ENCODE measurements around the gene KLK8.

KLK8 gene

GRCh38 chr19:51001515-51001914 lies at the start of gene KLK8:
Gene KLK8, minus strand, starts transcription at chr19:51001604. Its CDS starts 437 bp downstream, at chr19:51001167.
- peaks cover 45% of the 10 kb centered on the region for H3K27me3 Mint-ChIP-seq
- DNase-seq (no peak), ATAC-seq (no peak)
- no peaks in the 10 kb centered on the region for H3K36me3 Mint-ChIP-seq (ENCODE audit: low read depth)
- no peaks in the 10 kb centered on the region for H3K9me3 Mint-ChIP-seq
- no peak within 1 kb of the TSS for H3K4me3 Mint-ChIP-seq
- no peak within 1 kb of the TSS for H3K27ac Mint-ChIP-seq
- no peaks in the 10 kb centered on the region for H3K4me1 Mint-ChIP-seq

- Mint-ChIP-seq H3K4me3 (no peak overlapping the region), H3K4me1 (no peaks in the 10 kb centered on the region), H3K27ac (no peak overlapping the region), H3K27me3 (peaks cover 31% of the 10 kb centered on the region), H3K9me3 (no peaks in the 10 kb centered on the region), H3K36me3 (ENCODE audit: low read depth) (no peaks in the 10 kb centered on the region)
- ATAC-seq, result no peak
- no peak for DNase-seq
These were observed 45.6 kb upstream of the KLK8 start for GRCh38 chr19:51047031-51047335.

GRCh38 chr19:51044327-51044726 lies 42.9 kb upstream of the KLK8 start:
- DNase-seq (no peak), ATAC-seq (no peak)
- H3K27me3 Mint-ChIP-seq, result peaks cover 21% of the 10 kb centered on the region
- no peaks in the 10 kb centered on the region for H3K4me1 Mint-ChIP-seq
- H3K27ac Mint-ChIP-seq, result no peak overlapping the region
- H3K36me3 Mint-ChIP-seq (ENCODE audit: low read depth), result no peaks in the 10 kb centered on the region
- H3K9me3 Mint-ChIP-seq, result no peaks in the 10 kb centered on the region
- no peak overlapping the region for H3K4me3 Mint-ChIP-seq

- H3K36me3 Mint-ChIP-seq (ENCODE audit: low read depth), result no peaks in the 10 kb centered on the region
- no peak overlapping the region for H3K4me3 Mint-ChIP-seq
- H3K27me3 Mint-ChIP-seq, result peaks cover 16% of the 10 kb centered on the region
- no peaks in the 10 kb centered on the region for H3K4me1 Mint-ChIP-seq
- DNase-seq (no peak), ATAC-seq (no peak)
- no peak overlapping the region for H3K27ac Mint-ChIP-seq
- H3K9me3 Mint-ChIP-seq, result no peaks in the 10 kb centered on the region
These were observed 42.1 kb upstream of the KLK8 start for GRCh38 chr19:51043497-51043896.

- H3K27ac Mint-ChIP-seq, result no peak overlapping the region
- peaks cover 4% of the 10 kb centered on the region for H3K27me3 Mint-ChIP-seq
- no peak overlapping the region for H3K4me3 Mint-ChIP-seq
- H3K9me3 Mint-ChIP-seq, result no peaks in the 10 kb centered on the region
- DNase-seq, result no peak
- no peak for ATAC-seq
- no peaks in the 10 kb centered on the region for H3K36me3 Mint-ChIP-seq (ENCODE audit: low read depth)
- no peaks in the 10 kb centered on the region for H3K4me1 Mint-ChIP-seq
These were observed 38.7 kb upstream of the KLK8 start for GRCh38 chr19:51040151-51040550.

GRCh38 chr19:51036519-51036918 lies 35.1 kb upstream of the KLK8 start:
- no peak for DNase-seq
- Mint-ChIP-seq H3K4me3 (no peak overlapping the region), H3K4me1 (no peaks in the 10 kb centered on the region), H3K27me3 (peaks cover 11% of the 10 kb centered on the region), H3K36me3 (ENCODE audit: low read depth) (no peaks in the 10 kb centered on the region), H3K27ac (no peak overlapping the region), H3K9me3 (no peaks in the 10 kb centered on the region)
- no peak for ATAC-seq

GRCh38 chr19:51034704-51035103 lies 33.3 kb upstream of the KLK8 start, which contains the start of gene KLK12:
Gene KLK12, minus strand, starts transcription at chr19:51035002. Its CDS starts 381 bp downstream, at chr19:51034621.
- ATAC-seq (no peak), DNase-seq (no peak)
- no peaks in the 10 kb centered on the region for H3K4me1 Mint-ChIP-seq
- no peak within 1 kb of the TSS for H3K27ac Mint-ChIP-seq
- H3K36me3 Mint-ChIP-seq (ENCODE audit: low read depth), result no peaks in the 10 kb centered on the region
- no peaks in the 10 kb centered on the region for H3K9me3 Mint-ChIP-seq
- peaks cover 20% of the 10 kb centered on the region for H3K27me3 Mint-ChIP-seq
- H3K4me3 Mint-ChIP-seq, result no peak within 1 kb of the TSS

- Mint-ChIP-seq H3K4me3 (no peak overlapping the region), H3K27ac (no peak overlapping the region), H3K4me1 (no peaks in the 10 kb centered on the region), H3K36me3 (ENCODE audit: low read depth) (no peaks in the 10 kb centered on the region), H3K27me3 (peaks cover 27% of the 10 kb centered on the region), H3K9me3 (no peaks in the 10 kb centered on the region)
- ATAC-seq (no peak), DNase-seq (no peak)
These were observed 30.4 kb upstream of the KLK8 start for GRCh38 chr19:51031880-51032225.

- no peaks in the 10 kb centered on the region for H3K9me3 Mint-ChIP-seq
- no peaks in the 10 kb centered on the region for H3K36me3 Mint-ChIP-seq (ENCODE audit: low read depth)
- ATAC-seq, result no peak
- no peak overlapping the region for H3K27ac Mint-ChIP-seq
- no peaks in the 10 kb centered on the region for H3K4me1 Mint-ChIP-seq
- H3K27me3 Mint-ChIP-seq, result peaks cover 30% of the 10 kb centered on the region
- DNase-seq, result no peak
- H3K4me3 Mint-ChIP-seq, result no peak overlapping the region
These were observed 29.9 kb upstream of the KLK8 start for GRCh38 chr19:51031220-51031879.

GRCh38 chr19:51030631-51031030 lies 29.2 kb upstream of the KLK8 start:
- Mint-ChIP-seq H3K9me3 (no peaks in the 10 kb centered on the region), H3K4me1 (no peaks in the 10 kb centered on the region), H3K36me3 (ENCODE audit: low read depth) (no peaks in the 10 kb centered on the region), H3K27me3 (peaks cover 30% of the 10 kb centered on the region), H3K4me3 (no peak overlapping the region), H3K27ac (no peak overlapping the region)
- DNase-seq (no peak), ATAC-seq (no peak)

- no peaks in the 10 kb centered on the region for H3K4me1 Mint-ChIP-seq
- ATAC-seq, result no peak
- H3K36me3 Mint-ChIP-seq (ENCODE audit: low read depth), result no peaks in the 10 kb centered on the region
- no peaks in the 10 kb centered on the region for H3K9me3 Mint-ChIP-seq
- no peak overlapping the region for H3K4me3 Mint-ChIP-seq
- H3K27ac Mint-ChIP-seq, result no peak overlapping the region
- DNase-seq, result no peak
- H3K27me3 Mint-ChIP-seq, result peaks cover 33% of the 10 kb centered on the region
These were observed 28.3 kb upstream of the KLK8 start for GRCh38 chr19:51029718-51030117.

GRCh38 chr19:51027873-51028272 lies 26.5 kb upstream of the KLK8 start:
- H3K4me3 Mint-ChIP-seq, result no peak overlapping the region
- H3K27me3 Mint-ChIP-seq, result peaks cover 35% of the 10 kb centered on the region
- DNase-seq (no peak), ATAC-seq (no peak)
- H3K4me1 Mint-ChIP-seq, result no peaks in the 10 kb centered on the region
- no peak overlapping the region for H3K27ac Mint-ChIP-seq
- no peaks in the 10 kb centered on the region for H3K9me3 Mint-ChIP-seq
- no peaks in the 10 kb centered on the region for H3K36me3 Mint-ChIP-seq (ENCODE audit: low read depth)

GRCh38 chr19:51027126-51027806 lies 25.9 kb upstream of the KLK8 start:
- DNase-seq (no peak), ATAC-seq (no peak)
- H3K9me3 Mint-ChIP-seq, result no peaks in the 10 kb centered on the region
- peaks cover 41% of the 10 kb centered on the region for H3K27me3 Mint-ChIP-seq
- H3K27ac Mint-ChIP-seq, result no peak overlapping the region
- no peaks in the 10 kb centered on the region for H3K4me1 Mint-ChIP-seq
- no peak overlapping the region for H3K4me3 Mint-ChIP-seq
- H3K36me3 Mint-ChIP-seq (ENCODE audit: low read depth), result no peaks in the 10 kb centered on the region

- ATAC-seq, result no peak
- no peaks in the 10 kb centered on the region for H3K4me1 Mint-ChIP-seq
- H3K4me3 Mint-ChIP-seq, result no peak within 1 kb of the TSS
- no peak for DNase-seq
- peaks cover 42% of the 10 kb centered on the region for H3K27me3 Mint-ChIP-seq
- H3K27ac Mint-ChIP-seq, result no peak within 1 kb of the TSS
- H3K9me3 Mint-ChIP-seq, result no peaks in the 10 kb centered on the region
- H3K36me3 Mint-ChIP-seq (ENCODE audit: low read depth), result no peaks in the 10 kb centered on the region
These were observed 25.1 kb upstream of the KLK8 start, which contains the start of gene KLK11 for GRCh38 chr19:51026554-51026831. Gene KLK11, minus strand, starts transcription at chr19:51026616. Its CDS starts 985 bp downstream, at chr19:51025631.

- ATAC-seq, result no peak
- peaks cover 39% of the 10 kb centered on the region for H3K27me3 Mint-ChIP-seq
These were observed 24.6 kb upstream of the KLK8 start for GRCh38 chr19:51025809-51026553.

More at GRCh38 chr19:51025809-51026553, 24.6 kb upstream of the KLK8 start:
- Mint-ChIP-seq H3K9me3 (no peaks in the 10 kb centered on the region), H3K27ac (no peak overlapping the region), H3K4me1 (no peaks in the 10 kb centered on the region), H3K36me3 (ENCODE audit: low read depth) (no peaks in the 10 kb centered on the region), H3K4me3 (no peak overlapping the region)
- DNase-seq, result no peak
